Karpas-422 (cell line): ENCODE results near the gene FIGNL2. TPM values are rescaled to one million over a fixed set of nuclear protein-coding genes. Genes with fewer than 3 reads are reported as not detected.

Experiments used
- DNase-seq: peaks from one replicate; pipeline ENCODE4 v3.0.0-alpha.2; 2015
- H2AFZ ChIP-seq: fragments of 200-600 bp; sonication (generic); 2 replicates; pipeline ENCODE4 v1.6.1; 2014; ENCODE audit warnings: antibody characterized with exemption, low read length, mixed read lengths
- H3K27ac ChIP-seq: fragments of 200-600 bp; sonication (generic); 2 replicates; pipeline ENCODE4 v1.5.1; 2014; ENCODE audit warnings: mild to moderate bottlenecking, low read length, moderate library complexity
- H3K27me3 ChIP-seq: fragments of 200-600 bp; sonication (generic); 2 replicates; pipeline ENCODE4 v1.6.1; 2014; ENCODE audit warnings: low read length, mixed read lengths
- H3K36me3 ChIP-seq: fragments of 200-600 bp; sonication (generic); 2 replicates; pipeline ENCODE4 v1.6.1; 2014; ENCODE audit warnings: low read length, mixed read lengths; ENCODE audit not compliant: insufficient read depth
- H3K4me1 ChIP-seq: fragments of 200-600 bp; sonication (generic); 2 replicates; pipeline ENCODE4 v1.6.1; 2014; ENCODE audit warnings: mild to moderate bottlenecking, low read length, mixed read lengths
- H3K4me2 ChIP-seq: fragments of 200-600 bp; sonication (generic); 2 replicates; pipeline ENCODE4 v1.6.1; 2014; ENCODE audit warnings: low read length, low read depth, mild to moderate bottlenecking; ENCODE audit not compliant: poor library complexity, severe bottlenecking
- H3K4me3 ChIP-seq: fragments of 200-600 bp; sonication (generic); 2 replicates; pipeline ENCODE4 v1.5.1; 2014; ENCODE audit warnings: mild to moderate bottlenecking, antibody characterized with exemption, low read length, mixed read lengths
- H3K79me2 ChIP-seq: fragments of 200-600 bp; sonication (generic); 2 replicates; pipeline ENCODE4 v1.6.1; 2014; ENCODE audit warnings: mild to moderate bottlenecking, low read length, mixed read lengths
- H3K9ac ChIP-seq: fragments of 200-600 bp; sonication (generic); 2 replicates; pipeline ENCODE4 v1.6.0; 2014; ENCODE audit warnings: low read length
- H3K9me2 ChIP-seq: fragments of 200-600 bp; sonication (generic), shearing (Covaris generic); replicated peaks from 2 replicates; pipeline ENCODE4 v1.6.0; 2014; ENCODE audit warnings: mild to moderate bottlenecking, low read length, moderate library complexity; ENCODE audit not compliant: insufficient read depth
- H3K9me3 ChIP-seq: fragments of 300-700, 200-600 bp; sonication (generic); 2 replicates; pipeline ENCODE4 v1.6.1; 2014; ENCODE audit warnings: low read length, mixed read lengths
- H4K20me1 ChIP-seq: fragments of 200-600 bp; sonication (generic); 2 replicates; pipeline ENCODE4 v1.6.1; 2014; ENCODE audit warnings: mild to moderate bottlenecking, antibody characterized with exemption, low read length, low read depth; ENCODE audit not compliant: insufficient read depth
- total RNA-seq: library from RNA; depleted of rRNA; stranded (reverse); fragments of >200 nt; shearing (Covaris generic); gene quantifications from 2 replicates; pipeline ENCODE4 v1.2.3, GENCODE V29; 2014; ENCODE audit warnings: low replicate concordance

FIGNL2 gene
- total RNA-seq, 1 experiment from 2014 or later: not detected

DNA sequence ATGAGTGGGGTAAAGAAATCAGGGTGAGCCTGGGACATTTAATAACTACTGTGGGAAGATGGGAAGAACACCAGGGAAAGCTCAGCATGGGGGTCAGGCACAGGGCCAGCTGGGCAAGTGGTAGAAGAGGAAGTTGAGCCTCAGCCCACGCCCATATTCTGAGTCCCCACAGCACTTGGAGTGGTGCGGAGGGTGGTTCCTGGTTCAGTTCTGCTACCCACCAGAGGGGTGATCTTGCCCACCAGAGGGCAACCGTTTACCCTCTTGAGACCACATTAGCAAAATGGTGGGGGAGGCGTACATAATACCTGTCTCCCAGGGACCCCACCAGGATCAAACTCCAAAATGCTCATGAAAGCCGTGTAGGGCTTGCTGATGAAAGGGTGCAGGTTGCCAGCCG is 22.6 kb upstream of the FIGNL2 start:
- Histone ChIP-seq H2AFZ (no peak overlapping the region), H3K4me3 (no peak overlapping the region), H3K79me2 (no peaks in the 10 kb centered on the region), H3K27ac (no peak overlapping the region), H4K20me1 (no peaks in the 10 kb centered on the region), H3K36me3 (no peaks in the 10 kb centered on the region), H3K4me2 (no peak overlapping the region), H3K4me1 (no peaks in the 10 kb centered on the region), H3K9me3 (no peaks in the 10 kb centered on the region), H3K27me3 (no peaks in the 10 kb centered on the region), H3K9me2 (no peaks in the 10 kb centered on the region), H3K9ac (no peak overlapping the region)
- no peak for DNase-seq

DNA sequence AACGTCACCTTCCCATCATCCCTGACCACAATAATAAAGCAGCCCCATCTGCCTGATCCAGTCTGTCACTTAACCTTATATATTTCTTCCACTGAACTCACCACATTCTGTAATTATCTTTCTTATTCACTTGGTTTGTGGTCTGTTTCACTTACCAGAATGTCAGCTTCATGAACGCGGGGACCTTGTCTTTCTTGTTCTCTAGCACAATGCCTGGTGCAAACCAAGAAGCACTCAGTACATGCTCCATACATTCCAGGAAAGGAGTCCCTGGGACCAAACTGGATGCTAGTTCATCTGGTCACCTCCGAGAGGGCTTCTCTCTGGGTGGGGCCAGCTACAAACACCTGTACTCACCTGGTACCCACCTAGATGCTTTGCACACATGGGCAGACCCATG is 22.0 kb upstream of the FIGNL2 start:
- H3K9me3 ChIP-seq: no peaks in the 10 kb centered on the region
- no peaks in the 10 kb centered on the region for H3K4me1 ChIP-seq
- H2AFZ ChIP-seq: no peak overlapping the region
- no peak overlapping the region for H3K4me3 ChIP-seq
- H3K36me3 ChIP-seq: no peaks in the 10 kb centered on the region
- H3K27ac ChIP-seq: no peak overlapping the region
- H4K20me1 ChIP-seq: no peaks in the 10 kb centered on the region
- H3K79me2 ChIP-seq: no peaks in the 10 kb centered on the region
- no peak overlapping the region for H3K9ac ChIP-seq
- H3K9me2 ChIP-seq: no peaks in the 10 kb centered on the region
- DNase-seq: no peak
- no peak overlapping the region for H3K4me2 ChIP-seq
- no peaks in the 10 kb centered on the region for H3K27me3 ChIP-seq

DNA sequence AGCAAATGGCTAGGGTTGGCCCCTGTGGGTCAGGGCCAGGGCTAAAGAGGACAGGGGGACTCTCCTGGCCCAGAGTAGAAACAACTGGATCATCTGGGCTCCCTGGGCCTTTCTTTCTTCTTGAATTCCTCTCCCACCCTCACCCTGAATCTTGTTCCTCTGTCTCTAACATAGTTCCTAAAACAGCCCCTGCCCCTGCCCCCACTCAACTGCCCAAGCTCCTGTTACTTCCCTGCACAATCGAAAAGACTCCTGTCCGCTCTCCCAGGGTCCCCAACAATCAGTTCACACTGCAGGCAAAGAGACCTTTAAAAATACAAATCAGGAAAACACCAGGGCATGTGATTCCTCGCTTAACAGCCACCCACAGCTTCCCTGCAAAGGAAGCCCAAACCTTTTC is 21.4 kb upstream of the FIGNL2 start:
- Histone ChIP-seq H3K36me3 (no peaks in the 10 kb centered on the region), H3K9ac (no peak overlapping the region), H3K4me3 (no peak overlapping the region), H3K79me2 (no peaks in the 10 kb centered on the region), H3K27me3 (no peaks in the 10 kb centered on the region), H3K27ac (no peak overlapping the region), H3K4me1 (no peaks in the 10 kb centered on the region), H3K9me3 (no peaks in the 10 kb centered on the region), H2AFZ (no peak overlapping the region), H3K9me2 (no peaks in the 10 kb centered on the region), H4K20me1 (no peaks in the 10 kb centered on the region), H3K4me2 (no peak overlapping the region)
- no peak for DNase-seq

DNA sequence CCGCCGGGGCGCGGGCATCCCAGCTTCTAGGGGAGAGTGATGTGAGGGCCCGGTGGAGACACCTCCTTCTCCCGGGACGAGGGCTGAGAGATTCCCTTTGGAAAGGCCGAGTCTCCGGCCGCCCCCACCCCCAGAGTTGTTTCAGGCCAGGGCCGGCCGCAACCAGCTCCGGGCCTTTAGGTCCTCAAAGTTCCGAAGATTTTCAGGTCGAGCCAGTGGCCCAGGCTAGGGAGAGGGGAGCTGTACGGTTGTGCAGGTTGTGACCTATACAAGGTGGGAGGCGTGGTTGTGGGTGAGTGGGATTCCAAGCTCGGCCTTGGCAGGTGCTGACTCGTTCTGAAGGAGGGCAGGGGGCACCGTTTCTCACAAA is 21.0 kb upstream of the FIGNL2 start:
- Histone ChIP-seq H4K20me1 (no peaks in the 10 kb centered on the region), H3K27ac (no peak overlapping the region), H2AFZ (no peak overlapping the region), H3K27me3 (no peaks in the 10 kb centered on the region), H3K9me3 (no peaks in the 10 kb centered on the region), H3K36me3 (no peaks in the 10 kb centered on the region), H3K4me1 (no peaks in the 10 kb centered on the region), H3K4me3 (no peak overlapping the region), H3K9me2 (no peaks in the 10 kb centered on the region), H3K4me2 (no peak overlapping the region), H3K79me2 (no peaks in the 10 kb centered on the region), H3K9ac (no peak overlapping the region)
- DNase-seq: no peak

DNA sequence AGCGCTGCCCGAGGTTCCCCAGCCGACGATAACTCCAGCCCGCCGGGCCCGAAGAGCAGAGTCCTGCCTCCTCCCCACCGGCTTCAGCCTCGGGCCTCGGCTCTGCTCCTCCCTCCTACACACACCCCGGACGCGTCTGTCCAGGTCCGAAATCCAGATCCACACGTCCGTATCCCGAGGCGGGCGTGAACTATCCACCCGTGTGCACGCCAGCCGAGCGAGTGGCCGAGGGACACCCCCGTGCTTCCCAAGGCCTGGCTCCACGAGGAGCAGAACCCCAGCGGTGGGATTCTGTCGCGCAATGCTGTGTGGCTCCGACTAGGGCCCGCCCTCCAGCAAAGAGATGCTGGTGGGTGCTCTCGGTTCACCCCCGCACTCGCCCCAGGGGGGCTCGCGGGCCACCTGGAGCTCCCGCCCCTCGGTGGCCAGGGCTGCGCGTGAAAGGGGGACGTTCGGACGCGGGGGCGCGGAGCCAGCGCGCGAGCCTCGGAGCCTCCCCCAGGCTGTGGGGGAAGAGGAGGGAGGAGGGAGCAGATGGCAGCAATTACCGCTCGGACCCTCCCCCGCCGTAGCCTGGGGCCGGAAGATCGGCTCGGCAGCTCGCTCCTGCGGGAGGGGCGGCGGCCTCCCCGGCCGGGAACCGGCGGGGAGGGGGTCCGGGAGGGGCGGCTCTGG is 20.4 kb upstream of the FIGNL2 start:
- no peak for DNase-seq
- no peak overlapping the region for H3K4me2 ChIP-seq
- H3K4me3 ChIP-seq: no peak overlapping the region
- H4K20me1 ChIP-seq: no peaks in the 10 kb centered on the region
- no peaks in the 10 kb centered on the region for H3K79me2 ChIP-seq
- no peak overlapping the region for H3K9ac ChIP-seq
- H3K36me3 ChIP-seq: no peaks in the 10 kb centered on the region
- no peaks in the 10 kb centered on the region for H3K9me3 ChIP-seq
- H3K27me3 ChIP-seq: no peaks in the 10 kb centered on the region
- H2AFZ ChIP-seq: no peak overlapping the region
- H3K27ac ChIP-seq: no peak overlapping the region
- no peaks in the 10 kb centered on the region for H3K9me2 ChIP-seq
- H3K4me1 ChIP-seq: no peaks in the 10 kb centered on the region

DNA sequence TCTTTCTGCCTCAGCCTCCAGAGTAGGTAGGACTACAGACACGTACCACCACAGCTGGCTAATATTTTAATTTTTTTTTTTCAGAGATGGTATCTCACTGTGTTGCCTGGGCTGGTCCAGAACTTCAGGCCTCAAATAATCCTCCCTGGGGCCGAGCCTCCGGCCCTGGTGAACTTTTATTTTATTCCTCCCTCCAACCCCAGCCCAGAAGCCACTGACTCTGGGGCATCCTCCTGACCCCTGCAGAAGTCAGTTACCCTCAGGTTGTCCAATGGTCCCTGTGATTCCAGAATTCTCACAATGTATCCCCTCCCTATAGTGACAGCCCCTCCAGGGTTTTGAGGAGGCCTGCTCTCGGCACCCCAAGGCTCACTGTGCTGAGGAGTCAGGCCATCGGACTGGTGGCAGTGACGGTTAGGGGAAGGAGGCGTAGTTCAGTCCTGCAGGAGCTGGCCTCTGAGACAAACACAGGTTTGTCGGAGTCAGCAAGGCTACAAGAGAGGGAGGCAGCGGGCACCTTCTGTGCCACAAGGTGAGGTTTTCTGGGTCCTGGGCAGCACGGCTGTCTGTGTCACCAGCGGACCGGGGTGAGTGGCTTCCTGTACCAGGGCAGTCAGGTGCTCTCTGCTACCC is 19.4 kb upstream of the FIGNL2 start:
- Histone ChIP-seq H3K36me3 (no peaks in the 10 kb centered on the region), H3K9ac (no peak overlapping the region), H3K4me3 (no peak overlapping the region), H3K79me2 (no peaks in the 10 kb centered on the region), H3K27ac (no peak overlapping the region), H2AFZ (no peak overlapping the region), H3K9me2 (no peaks in the 10 kb centered on the region), H3K4me1 (no peaks in the 10 kb centered on the region), H3K27me3 (no peaks in the 10 kb centered on the region), H3K4me2 (no peak overlapping the region), H4K20me1 (no peaks in the 10 kb centered on the region), H3K9me3 (no peaks in the 10 kb centered on the region)
- DNase-seq: no peak

DNA sequence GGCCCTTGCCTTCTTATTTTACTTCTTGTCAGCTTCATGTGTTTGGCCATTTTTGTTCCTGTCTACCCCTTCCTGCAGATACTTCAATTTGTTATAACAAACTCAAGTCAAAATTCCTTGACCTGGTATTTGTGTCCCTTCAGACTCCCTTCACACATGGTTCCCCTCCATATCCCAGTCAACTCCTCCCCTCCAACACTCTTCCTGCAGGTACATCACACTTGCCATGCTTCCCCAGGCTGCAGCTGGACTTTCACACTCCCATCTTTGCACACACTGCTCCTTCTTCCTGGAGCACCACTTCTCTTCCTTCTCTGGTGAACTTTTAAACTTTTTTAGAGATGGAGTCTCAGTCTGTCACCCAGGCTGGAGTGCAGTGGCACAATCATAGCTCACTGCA is 18.9 kb upstream of the FIGNL2 start:
- no peak overlapping the region for H2AFZ ChIP-seq
- H3K9ac ChIP-seq: no peak overlapping the region
- no peak for DNase-seq
- H3K27ac ChIP-seq: no peak overlapping the region
- H3K27me3 ChIP-seq: no peaks in the 10 kb centered on the region
- H3K4me3 ChIP-seq: no peak overlapping the region
- no peaks in the 10 kb centered on the region for H3K9me2 ChIP-seq
- no peak overlapping the region for H3K4me2 ChIP-seq
- H3K9me3 ChIP-seq: no peaks in the 10 kb centered on the region
- H3K79me2 ChIP-seq: no peaks in the 10 kb centered on the region
- no peaks in the 10 kb centered on the region for H3K36me3 ChIP-seq
- H4K20me1 ChIP-seq: no peaks in the 10 kb centered on the region
- H3K4me1 ChIP-seq: no peaks in the 10 kb centered on the region

DNA sequence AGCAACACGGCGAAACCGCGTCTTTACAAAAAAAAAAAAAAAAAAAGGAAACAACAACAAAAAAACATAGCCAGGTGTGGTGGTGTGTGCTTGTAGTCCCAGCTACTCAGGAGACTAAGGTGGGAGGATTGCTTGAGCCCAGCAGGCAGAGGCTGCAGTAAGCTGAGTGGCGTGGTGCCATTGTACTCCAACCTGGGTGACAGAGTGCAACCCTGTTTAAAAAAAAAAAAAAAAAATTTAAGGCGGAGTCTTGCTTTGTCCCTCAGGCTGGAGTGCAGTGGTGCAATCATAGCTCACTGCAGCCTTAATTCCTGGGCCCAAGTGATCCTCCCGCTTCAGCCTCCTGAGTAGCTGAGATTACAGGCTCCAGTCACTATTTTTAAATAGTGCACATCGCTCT is 18.2 kb upstream of the FIGNL2 start:
- Histone ChIP-seq H3K27me3 (no peaks in the 10 kb centered on the region), H3K79me2 (no peaks in the 10 kb centered on the region), H3K4me1 (no peaks in the 10 kb centered on the region), H3K27ac (no peak overlapping the region), H3K9me2 (no peaks in the 10 kb centered on the region), H3K36me3 (no peaks in the 10 kb centered on the region), H3K4me2 (no peak overlapping the region), H4K20me1 (no peaks in the 10 kb centered on the region), H3K9me3 (no peaks in the 10 kb centered on the region), H2AFZ (no peak overlapping the region), H3K4me3 (no peak overlapping the region), H3K9ac (no peak overlapping the region)
- DNase-seq: no peak
